ENCODE results near the gene ZMYND10.

The ZMYND10 gene

GRCh38 chr3:50323614-50324199 lies 21.8 kb downstream of the ZMYND10 start:
- no peak for TF ChIP-seq CTCF (conservative IDR thresholded peaks at IDR 0.05)
- peak overlapping the region; percentile 97; the same call in 1 of the 2 replicates for H3K27ac ChIP-seq

- H3K27ac ChIP-seq: peak overlapping the region; percentile 97; the same call in 1 of the 2 replicates
- TF ChIP-seq CTCF (conservative IDR thresholded peaks at IDR 0.05): no peak
Observed at GRCh38 chr3:50323092-50323600, 22.4 kb downstream of the ZMYND10 start.

GRCh38 chr3:50322386-50323091 lies 23.0 kb downstream of the ZMYND10 start, which contains the start of gene HYAL2:
Gene HYAL2, minus strand, starts transcription at chr3:50322745. Its CDS starts 2,256 bp downstream, at chr3:50320489.
- peak within 1 kb of the TSS; percentile 97 for H3K27ac ChIP-seq
- no peak for TF ChIP-seq CTCF (conservative IDR thresholded peaks at IDR 0.05)

GRCh38 chr3:50322115-50322385 lies 23.5 kb downstream of the ZMYND10 start:
- TF ChIP-seq CTCF (conservative IDR thresholded peaks at IDR 0.05): no peak; the same call in 1 of the 2 replicates
- H3K27ac ChIP-seq: peak overlapping the region; percentile 97

GRCh38 chr3:50321336-50322114 lies 24.0 kb downstream of the ZMYND10 start:
- H3K27ac ChIP-seq: peak overlapping the region; percentile 97
- peak; percentile 74 for TF ChIP-seq CTCF (conservative IDR thresholded peaks at IDR 0.05)

GRCh38 chr3:50320853-50321335 lies 24.6 kb downstream of the ZMYND10 start:
- H3K27ac ChIP-seq: peak overlapping the region; percentile 97
- TF ChIP-seq CTCF (conservative IDR thresholded peaks at IDR 0.05): no peak

Data from VCaP (cell line).